Endothelial cell of umbilical vein (primary cell): ENCODE data around the gene PLD6. TPM values are rescaled to one million over a fixed set of nuclear protein-coding genes. Genes with fewer than 3 reads are reported as not detected.
"Not testable (repeated sequence)": the region's sequence is repeated elsewhere in the genome, so short reads cannot be mapped to it uniquely, and the experiment has no call there.

Source experiments
- Bru-seq: library from RNA; stranded (reverse); fragments of 400-500 nt; gene quantifications from one replicate; lab custom pipeline; 2021; lab: Mats Ljungman, UMichigan
- BruChase-seq, 2 experiments: library from RNA; stranded (reverse); fragments of 400-500 nt; gene quantifications; one replicate each; lab custom pipeline; 2021; lab: Mats Ljungman, UMichigan
- BruUV-seq: library from RNA; stranded (reverse); fragments of 400-500 nt; replicated peaks from 2 replicates; lab custom pipeline; 2021; lab: Mats Ljungman, UMichigan
- CTCF ChIA-PET: fragments of 300-600, 350-600 bp; sonication (Branson Sonifier 250); formaldehyde crosslinking; loops from one replicate; lab custom pipeline; 2021; ENCODE audit warnings: antibody characterized with exemption, inconsistent platforms; lab: Charles Lee
- POLR2A ChIA-PET: fragments of 300-600, 350-600 bp; sonication (Branson Sonifier 250); formaldehyde crosslinking; loops from one replicate; lab custom pipeline; 2021; ENCODE audit warnings: antibody characterized with exemption, inconsistent platforms; lab: Charles Lee
- DNase-seq: peaks from one replicate; pipeline ENCODE4 v3.0.0-alpha.2; 2011; ENCODE audit warnings: low read depth, low spot score
- FAIRE-seq: peaks from 2 replicates; lab custom pipeline; 2011; peaks lifted over from hg19 to GRCh38; lab: Jason Lieb, UNC
- H2AFZ ChIP-seq: 2 replicates; pipeline ENCODE4 v1.6.0; 2012; ENCODE audit warnings: low read depth, low read length, control low read depth, inconsistent platforms
- H3K27ac ChIP-seq: 2 replicates; pipeline ENCODE4 v1.5.1; 2011; ENCODE audit warnings: low read depth, mild to moderate bottlenecking, control low read depth, low read length, moderate library complexity; ENCODE audit not compliant: insufficient read depth
- H3K27me3 ChIP-seq, 2 experiments: 2 replicates each; pipeline versions ENCODE4 v1.6.0 to v1.6.1; 2011; ENCODE audit warnings: low read length in 2 of 2, mixed read lengths in 1 of 2; ENCODE audit not compliant: control insufficient read depth in 2 of 2, insufficient read depth in 2 of 2
- H3K36me3 ChIP-seq, 2 experiments: 2 replicates in 1 of 2; 3 replicates in 1 of 2; pipeline ENCODE4 v1.5.1; 2011; ENCODE audit warnings: low read length in 2 of 2, mild to moderate bottlenecking in 1 of 2, moderate library complexity in 1 of 2; ENCODE audit not compliant: control insufficient read depth in 2 of 2, insufficient read depth in 2 of 2; ENCODE audit errors: extremely low read depth in 1 of 2
- H3K4me1 ChIP-seq: 3 replicates; pipeline ENCODE4 v1.5.1; 2011; ENCODE audit warnings: mild to moderate bottlenecking, low read length; ENCODE audit not compliant: control insufficient read depth, insufficient read depth; ENCODE audit errors: extremely low read depth
- H3K4me2 ChIP-seq: 2 replicates; pipeline ENCODE4 v1.6.1; 2011; ENCODE audit warnings: low read length, control low read depth, mixed read lengths; ENCODE audit not compliant: insufficient read depth
- H3K4me3 ChIP-seq, 3 experiments: fragments of 200-600 bp in 1 of 3; sonication (generic), shearing (Covaris generic) in 1 of 3; replicated peaks in 1 of 3; 2 replicates each; pipeline ENCODE4 v1.5.1; 2011 to 2016; ENCODE audit warnings: control low read depth in 3 of 3, low read length in 3 of 3, mild to moderate bottlenecking in 2 of 3, inconsistent platforms in 1 of 3, low read depth in 1 of 3, moderate library complexity in 1 of 3; ENCODE audit not compliant: insufficient read depth in 1 of 3
- H3K79me2 ChIP-seq: 2 replicates; pipeline ENCODE4 v1.6.0; 2012; ENCODE audit warnings: low read length, inconsistent platforms; ENCODE audit not compliant: control insufficient read depth, insufficient read depth
- H3K9ac ChIP-seq: replicated peaks from 2 replicates; pipeline ENCODE3; 2011; ENCODE audit warnings: low read length, control low read depth; ENCODE audit not compliant: insufficient read depth; ENCODE audit errors: extremely low read depth
- H3K9me1 ChIP-seq: replicated peaks from 3 replicates; pipeline ENCODE4 v1.6.0; 2011; ENCODE audit warnings: mild to moderate bottlenecking, low read length; ENCODE audit not compliant: control insufficient read depth, insufficient read depth; ENCODE audit errors: extremely low read depth
- H3K9me3 ChIP-seq: replicated peaks from 2 replicates; pipeline ENCODE4 v1.5.1; 2012; ENCODE audit warnings: low read length, inconsistent platforms; ENCODE audit not compliant: control insufficient read depth, insufficient read depth
- H4K20me1 ChIP-seq: replicated peaks from 2 replicates; pipeline ENCODE3; 2011; ENCODE audit warnings: mild to moderate bottlenecking, low read length; ENCODE audit not compliant: control insufficient read depth, insufficient read depth; ENCODE audit errors: extremely low read depth
- JUN ChIP-seq: IDR thresholded peaks from 2 replicates; pipeline ENCODE4 v1.6.1; 2011; ENCODE audit warnings: borderline replicate concordance, low read depth; ENCODE audit not compliant: insufficient read length, insufficient read depth
- MYC ChIP-seq: IDR thresholded peaks from one replicate; pipeline ENCODE4 v1.6.1; 2011; ENCODE audit warnings: mild to moderate bottlenecking, low read depth, low read length
- POLR2A ChIP-seq: IDR thresholded peaks from 2 replicates; pipeline ENCODE4 v1.6.1; 2012; ENCODE audit warnings: low read depth, mild to moderate bottlenecking, control low read depth, low read length
- POLR2AphosphoS5 ChIP-seq: IDR thresholded peaks from 2 replicates; pipeline ENCODE4 v1.6.1; 2012; ENCODE audit warnings: low read depth, mild to moderate bottlenecking, control low read depth, low read length, moderate library complexity; ENCODE audit not compliant: insufficient read depth
- dilution Hi-C: fragments of 300-500 bp; cut with MboI; formaldehyde crosslinking; loops from one replicate; pipeline ENCODE4 v1.15.0; 2019; ENCODE audit warnings: low sequenced_read_pairs; ENCODE audit not compliant: extremely low pct_ligation_motif_present
- intact Hi-C: fragments of 100-400 bp; cut with micrococcal nuclease; formaldehyde crosslinking; loops from one replicate; pipeline ENCODE4 v1.10.0; 2022
- long read RNA-seq: library from polyadenylated mRNA; stranded (forward); transcript quantifications from one replicate; pipeline ENCODE4 v2.0.0, GENCODE V29; 2021
- polyA minus RNA-seq, 3 experiments: library from RNA; depleted of rRNA, polyadenylated mRNA; stranded (reverse); fragments of >200 nt; gene quantifications; 1 replicate in 1 of 3; 2 replicates in 2 of 3; pipeline ENCODE4 v1.2.3, GENCODE V29; 2011
- polyA plus RNA-seq, 4 experiments: library from polyadenylated mRNA; depleted of rRNA in 3 of 4; stranded (reverse) in 3 of 4; unstranded in 1 of 4; fragments of >200 nt; gene quantifications; 2 replicates each; pipeline versions ENCODE4 v1.2.1 to v1.2.3, GENCODE V29; 2011 to 2012; ENCODE audit warnings: missing spikeins in 1 of 4
- total RNA-seq: library from RNA; stranded (reverse); gene quantifications from 2 replicates; pipeline ENCODE4 v1.2.3, GENCODE V29; 2021
- TF ChIP-seq, protein P1 (sequence below): IDR thresholded peaks from 2 replicates; pipeline ENCODE4 v1.6.1; 2011; ENCODE audit not compliant: insufficient read depth, insufficient read length

The PLD6 gene
- 2.7 and 4.4 TPM in 2 replicates for total RNA-seq
- 2.9 and 3.5 TPM in 2 replicates for polyA plus RNA-seq
- 2.2 and 2.6 TPM in 2 replicates for polyA plus RNA-seq (2011; cell fraction: cytosol; rRNA removed)
- polyA plus RNA-seq (2011; cell fraction: nucleus; rRNA removed) = 2.4 and 2.9 TPM in 2 replicates
- polyA plus RNA-seq (2012) = 2.7 and 3.6 TPM in 2 replicates
- 2.4 and 3.9 TPM in 2 replicates for polyA minus RNA-seq
- polyA minus RNA-seq (2011; cell fraction: cytosol; rRNA and poly(A)+ RNA removed) = 2.8 TPM
- 0.91 and 0.96 TPM in 2 replicates for polyA minus RNA-seq (2011; cell fraction: nucleus; rRNA and poly(A)+ RNA removed)
- Bru-seq, nascent RNA = percentile 57 among the genes with signal in this experiment
- percentile 49 among the genes with signal in this experiment for BruChase-seq, experiment 1, labeled RNA remaining after a 6-hour chase
- BruChase-seq, experiment 2, labeled RNA remaining after a 2-hour chase = percentile 72 among the genes with signal in this experiment
- long read RNA-seq, transcript PLD6-201 (2 exons, 2,560 nt) = major isoform, 9 of 13 reads
- long read RNA-seq, partial matches to known transcripts = 0 of 13 reads
- long read RNA-seq, other reads (novel, unspliced or antisense) = 4 of 13 reads

- dilution Hi-C loops = no loop called here
- ChIA-PET CTCF (interaction anchor here (0.7 to 1.8 kb wide), 4 partner anchors 15 to 65 kb away, joined by 3 to 5 read pairs (median 5); no protein-coding TSS in a partner anchor), POLR2A (no interaction called here)
- Histone ChIP-seq H3K4me2 (peak within 1 kb of the TSS; percentile 86), H3K4me1 (peaks cover 13% of the 10 kb centered on the region), H3K9ac (peak within 1 kb of the TSS; percentile 52), H4K20me1 (no peaks in the 10 kb centered on the region), H3K36me3 (peaks cover 0 to 2% of the 10 kb centered on the region in 2 experiments), H3K79me2 (no peaks in the 10 kb centered on the region), H3K9me3 (no peaks in the 10 kb centered on the region), H3K27me3 (no peaks in the 10 kb centered on the region), H3K4me3 (peak within 1 kb of the TSS; percentile 36 to 53 (median 48)), H3K27ac (no peak within 1 kb of the TSS), H3K9me1 (no peaks in the 10 kb centered on the region), H2AFZ (peak within 1 kb of the TSS; percentile 93)
- FAIRE-seq (peak; percentile 85), DNase-seq (peak; percentile 68)
- intact Hi-C loops = loop anchor here (5.0 kb wide), 2 partner anchors 204 to 611 kb away; no protein-coding TSS in a partner anchor
- no TSS peak for BruUV-seq
- TF ChIP-seq MYC (peak; percentile 72), POLR2AphosphoS5 (peak; percentile 82), POLR2A (peak; percentile 45), JUN (no peak)
- TF ChIP-seq, protein P1, sequence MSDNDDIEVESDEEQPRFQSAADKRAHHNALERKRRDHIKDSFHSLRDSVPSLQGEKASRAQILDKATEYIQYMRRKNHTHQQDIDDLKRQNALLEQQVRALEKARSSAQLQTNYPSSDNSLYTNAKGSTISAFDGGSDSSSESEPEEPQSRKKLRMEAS = peak; percentile 99
These were observed at the start of gene PLD6 for GRCh38 chr17:17206124-17206912. Gene PLD6, minus strand, starts transcription at chr17:17206333. Its CDS starts 47 bp downstream, at chr17:17206286.

DNA sequence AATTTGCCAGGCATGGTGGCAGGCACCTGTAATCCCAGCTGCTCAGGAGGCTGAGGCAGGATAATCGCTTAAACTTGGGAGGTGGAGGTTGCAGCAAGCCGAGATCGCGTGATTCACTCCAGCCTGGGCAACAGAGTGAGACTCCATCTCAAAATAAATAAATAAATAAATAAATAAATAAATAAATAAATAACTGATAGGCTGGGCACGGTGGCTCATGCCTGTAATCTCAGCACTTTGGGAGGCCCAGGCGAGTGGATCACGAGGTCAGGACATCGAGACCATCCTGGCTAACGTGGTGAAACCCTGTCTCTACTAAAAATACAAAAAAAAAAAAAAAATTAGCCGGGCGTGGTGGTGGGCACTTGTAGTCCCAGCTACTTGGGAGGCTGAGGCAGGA is 49.6 kb upstream of the PLD6 start:
- BruUV-seq, H3K4me2 ChIP-seq, H3K79me2 ChIP-seq, H3K9me1 ChIP-seq, H3K9me3 ChIP-seq, H4K20me1 ChIP-seq, H3K27me3 ChIP-seq, POLR2A ChIA-PET, intact Hi-C loops, DNase-seq, H3K4me1 ChIP-seq, H3K27ac ChIP-seq, dilution Hi-C loops, H2AFZ ChIP-seq, H3K9ac ChIP-seq, H3K4me3 ChIP-seq, FAIRE-seq: not testable (repeated sequence)
- CTCF ChIA-PET = interaction anchor here (1.0 kb wide), 1 partner anchor 312 kb away, joined by 3 read pairs; no protein-coding TSS in a partner anchor
- peaks cover 22 to 27% of the 10 kb centered on the region in 2 experiments for H3K36me3 ChIP-seq
